ENCODE measurements around the gene MBNL1. TPM values are rescaled to one million over a fixed set of nuclear protein-coding genes. Genes with fewer than 3 reads are reported as not detected.
"Not testable (repeated sequence)": the region's sequence is repeated elsewhere in the genome, so short reads cannot be mapped to it uniquely, and the experiment has no call there.

MBNL1 gene
- total RNA-seq, 1 donor from 2014 or later: 311 TPM

DNA sequence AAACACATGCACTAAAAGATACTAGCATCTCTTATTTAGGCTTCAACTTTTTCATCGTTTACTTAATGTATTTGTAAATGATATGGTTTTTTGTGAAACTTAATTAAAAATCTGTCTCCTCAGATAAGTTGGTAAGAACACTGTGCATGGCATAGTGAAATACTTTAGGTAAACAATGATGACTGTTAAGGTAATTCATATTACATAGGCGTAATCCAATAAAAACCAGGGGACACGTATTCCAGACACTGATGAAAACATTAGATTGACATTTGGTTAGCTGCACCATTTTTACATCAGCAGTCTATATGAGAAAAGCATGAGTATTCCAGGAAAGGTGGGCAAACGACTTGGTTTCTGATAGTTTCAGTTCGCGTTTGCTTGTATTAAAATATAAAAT, 170.0 kb downstream of the MBNL1 start:
- Histone ChIP-seq H3K4me1 (peaks cover 48% of the 10 kb centered on the region), H3K9me3 (peaks cover 7% of the 10 kb centered on the region), H3K27ac (peak overlapping the region; percentile 41), H3K36me3 (peaks cover 0 to 6% of the 10 kb centered on the region in 2 donors), H3K27me3 (no peaks in the 10 kb centered on the region), H3K4me3 (no peak overlapping the region)
- TF ChIP-seq, protein P1, sequence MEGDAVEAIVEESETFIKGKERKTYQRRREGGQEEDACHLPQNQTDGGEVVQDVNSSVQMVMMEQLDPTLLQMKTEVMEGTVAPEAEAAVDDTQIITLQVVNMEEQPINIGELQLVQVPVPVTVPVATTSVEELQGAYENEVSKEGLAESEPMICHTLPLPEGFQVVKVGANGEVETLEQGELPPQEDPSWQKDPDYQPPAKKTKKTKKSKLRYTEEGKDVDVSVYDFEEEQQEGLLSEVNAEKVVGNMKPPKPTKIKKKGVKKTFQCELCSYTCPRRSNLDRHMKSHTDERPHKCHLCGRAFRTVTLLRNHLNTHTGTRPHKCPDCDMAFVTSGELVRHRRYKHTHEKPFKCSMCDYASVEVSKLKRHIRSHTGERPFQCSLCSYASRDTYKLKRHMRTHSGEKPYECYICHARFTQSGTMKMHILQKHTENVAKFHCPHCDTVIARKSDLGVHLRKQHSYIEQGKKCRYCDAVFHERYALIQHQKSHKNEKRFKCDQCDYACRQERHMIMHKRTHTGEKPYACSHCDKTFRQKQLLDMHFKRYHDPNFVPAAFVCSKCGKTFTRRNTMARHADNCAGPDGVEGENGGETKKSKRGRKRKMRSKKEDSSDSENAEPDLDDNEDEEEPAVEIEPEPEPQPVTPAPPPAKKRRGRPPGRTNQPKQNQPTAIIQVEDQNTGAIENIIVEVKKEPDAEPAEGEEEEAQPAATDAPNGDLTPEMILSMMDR (IDR thresholded peaks at IDR 0.05): no peak
- TF ChIP-seq POLR2A (IDR thresholded peaks at IDR 0.05) (no peak), POLR2AphosphoS5 (IDR thresholded peaks at IDR 0.05; ENCODE audit: insufficient read depth in 1 of 2, low read depth in 1 of 2) (no peak)
- intact Hi-C loops (cut with DNase I): no loop called here
- no peak for DNase-seq (ENCODE audit: extremely low spot score in 2 of 2)

DNA sequence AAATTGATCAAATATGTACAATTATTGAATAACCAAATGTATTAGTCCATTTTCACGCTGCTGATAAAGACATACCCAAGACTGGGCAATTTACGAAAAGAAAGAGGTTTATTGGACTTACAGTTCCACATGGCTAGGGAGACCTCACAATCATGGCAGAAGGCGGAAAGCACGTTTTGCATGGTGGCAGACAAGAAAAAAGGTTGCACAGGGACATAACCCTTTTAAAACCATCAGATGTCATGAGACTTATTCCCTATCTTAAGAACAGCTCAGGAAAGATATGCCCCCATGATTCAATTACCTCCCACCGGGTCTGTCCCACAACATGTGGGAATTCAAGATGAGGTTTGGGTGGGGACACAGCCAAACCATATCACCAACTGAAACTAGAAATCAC, 171.5 kb downstream of the MBNL1 start:
- not testable (repeated sequence) for H3K9me3 ChIP-seq; H3K4me3 ChIP-seq; H3K27me3 ChIP-seq; H3K27ac ChIP-seq; DNase-seq (ENCODE audit: extremely low spot score in 2 of 2); H3K36me3 ChIP-seq
- H3K4me1 ChIP-seq: peaks cover 61% of the 10 kb centered on the region
- intact Hi-C loops (cut with DNase I): loop anchor here (5.0 to 10.0 kb wide), 2 partner anchors 173 to 255 kb away; partner anchors contain the start of gene MBNL1

DNA sequence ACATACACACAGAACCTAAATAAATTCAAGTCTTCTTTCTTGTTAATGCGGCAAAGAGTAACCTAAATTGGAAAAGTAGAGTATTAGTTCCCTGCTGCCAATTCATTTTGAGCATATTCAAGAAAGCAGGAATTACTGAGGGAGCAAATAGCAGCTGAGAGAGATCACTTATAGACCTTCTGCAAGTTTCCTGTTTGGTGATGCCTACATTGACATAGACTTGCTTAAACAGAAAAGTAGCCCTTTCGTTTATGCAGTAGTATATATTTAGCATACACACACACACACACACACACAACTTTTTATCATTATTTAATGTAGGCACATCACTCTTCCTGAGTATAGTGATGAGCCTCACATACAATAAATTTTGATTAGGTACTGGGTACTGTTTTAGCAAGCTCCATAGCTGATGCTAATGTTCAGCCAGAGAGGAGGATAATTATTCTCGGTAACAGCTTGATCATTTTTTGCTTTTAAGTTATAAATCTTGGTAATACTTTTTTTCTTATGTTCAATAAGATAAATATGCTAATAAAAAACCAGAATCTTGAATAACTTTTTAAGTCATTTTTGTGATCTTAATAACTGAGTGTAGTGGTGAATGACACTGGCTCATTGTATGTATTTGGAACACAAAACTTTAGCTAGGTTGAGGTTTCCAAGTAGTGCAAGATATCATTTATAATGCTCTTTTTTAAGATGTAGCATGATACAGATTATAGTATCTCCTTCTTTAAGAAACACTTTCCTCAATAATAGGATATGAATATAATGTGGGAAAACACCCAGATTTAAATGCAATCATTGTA, 174.7 kb downstream of the MBNL1 start:
- Histone ChIP-seq H3K4me1 (peaks cover 58% of the 10 kb centered on the region), H3K4me3 (peak overlapping the region in 1 of 2 donors; percentile 1), H3K27ac (peak overlapping the region; percentile 23), H3K9me3 (no peaks in the 10 kb centered on the region), H3K27me3 (no peaks in the 10 kb centered on the region), H3K36me3 (no peaks in the 10 kb centered on the region)
- DNase-seq (ENCODE audit: extremely low spot score in 2 of 2): no peak
- TF ChIP-seq, protein P1 (IDR thresholded peaks at IDR 0.05): no peak
- TF ChIP-seq POLR2A (IDR thresholded peaks at IDR 0.05): no peak
- TF ChIP-seq POLR2AphosphoS5 (IDR thresholded peaks at IDR 0.05; ENCODE audit: insufficient read depth in 1 of 2, low read depth in 1 of 2): no peak
- intact Hi-C loops (cut with DNase I): loop anchor here (5.0 to 10.0 kb wide), 2 partner anchors 176 to 259 kb away; partner anchors contain the start of gene MBNL1

DNA sequence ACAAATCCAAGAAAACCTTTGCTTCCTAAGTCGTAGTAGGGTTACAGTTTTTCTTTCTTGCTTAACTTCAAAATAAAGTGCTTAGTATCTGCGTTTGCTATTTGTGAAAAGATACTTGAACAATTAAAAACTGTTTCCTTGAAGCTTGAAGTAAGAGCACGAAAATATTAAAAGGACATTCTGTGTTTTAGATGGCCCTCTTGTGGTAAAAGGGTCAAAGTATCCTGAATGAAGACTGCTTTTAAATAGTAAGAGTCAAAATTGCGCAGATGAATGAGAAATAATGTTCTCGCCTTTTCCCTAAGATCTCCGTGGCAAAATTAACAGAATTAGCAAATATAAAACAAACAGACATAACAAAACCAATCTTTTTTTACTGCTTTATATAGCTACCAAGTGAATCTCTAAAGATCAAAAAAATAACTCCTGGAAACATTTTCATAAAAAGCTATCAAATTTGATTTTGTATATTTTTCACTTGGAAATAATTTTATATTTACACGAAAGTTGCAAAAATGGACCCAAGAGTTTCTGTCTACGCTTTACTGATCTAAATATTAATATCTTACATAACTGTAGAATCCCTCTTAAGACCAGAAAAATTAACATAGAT, 175.4 kb downstream of the MBNL1 start:
- no peaks in the 10 kb centered on the region for H3K36me3 ChIP-seq
- no peaks in the 10 kb centered on the region for H3K9me3 ChIP-seq
- no peak overlapping the region for H3K4me3 ChIP-seq
- DNase-seq (ENCODE audit: extremely low spot score in 2 of 2): no peak
- peaks cover 55% of the 10 kb centered on the region for H3K4me1 ChIP-seq
- peak overlapping the region; percentile 23 for H3K27ac ChIP-seq
- TF ChIP-seq, protein P1 (IDR thresholded peaks at IDR 0.05): peak; percentile 34 to 80 (median 43)
- TF ChIP-seq POLR2A (IDR thresholded peaks at IDR 0.05) (no peak), POLR2AphosphoS5 (IDR thresholded peaks at IDR 0.05; ENCODE audit: insufficient read depth in 1 of 2, low read depth in 1 of 2) (peak in 1 of 2 donors; percentile 58)
- H3K27me3 ChIP-seq: no peaks in the 10 kb centered on the region
- intact Hi-C loops (cut with DNase I): loop anchor here (5.0 to 10.0 kb wide), 2 partner anchors 177 to 259 kb away; partner anchors contain the start of gene MBNL1

DNA sequence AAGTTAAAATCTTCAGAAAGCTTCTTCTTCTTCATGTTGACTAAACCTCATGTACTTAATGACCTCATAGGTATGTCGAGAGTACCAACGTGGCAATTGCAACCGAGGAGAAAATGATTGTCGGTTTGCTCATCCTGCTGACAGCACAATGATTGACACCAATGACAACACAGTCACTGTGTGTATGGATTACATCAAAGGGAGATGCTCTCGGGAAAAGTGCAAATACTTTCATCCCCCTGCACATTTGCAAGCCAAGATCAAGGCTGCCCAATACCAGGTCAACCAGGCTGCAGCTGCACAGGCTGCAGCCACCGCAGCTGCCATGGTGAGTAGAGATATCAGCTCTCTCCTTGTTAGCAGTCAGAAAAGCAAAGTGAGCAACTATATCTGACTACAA, 176.5 kb downstream of the MBNL1 start:
- intact Hi-C loops (cut with DNase I): loop anchor here (10.0 kb wide), 1 partner anchor 260 kb away; no protein-coding TSS in a partner anchor
- Histone ChIP-seq H3K27me3 (no peaks in the 10 kb centered on the region), H3K4me1 (peaks cover 55% of the 10 kb centered on the region), H3K9me3 (no peaks in the 10 kb centered on the region), H3K27ac (no peak overlapping the region), H3K36me3 (no peaks in the 10 kb centered on the region), H3K4me3 (no peak overlapping the region)
- DNase-seq (ENCODE audit: extremely low spot score in 2 of 2): no peak
- TF ChIP-seq POLR2AphosphoS5 (IDR thresholded peaks at IDR 0.05; ENCODE audit: insufficient read depth in 1 of 2, low read depth in 1 of 2): no peak
- TF ChIP-seq POLR2A (IDR thresholded peaks at IDR 0.05): no peak
- TF ChIP-seq, protein P1 (IDR thresholded peaks at IDR 0.05): no peak

Measured in vagina (tissue), 2 donors.